Endodermal cell (in vitro differentiated cells): ENCODE results near the gene ARL4D. TPM values are rescaled to one million over a fixed set of nuclear protein-coding genes. Genes with fewer than 3 reads are reported as not detected.
"Not testable (repeated sequence)": the region's sequence is repeated elsewhere in the genome, so short reads cannot be mapped to it uniquely, and the experiment has no call there.

Source experiments
- DNase-seq: peaks from one replicate; pipeline ENCODE4 v3.0.0-alpha.2; 2017
- H3K27ac ChIP-seq: 2 replicates; pipeline ENCODE4 v1.5.1; 2013; ENCODE audit warnings: mild to moderate bottlenecking, low read depth, low read length, moderate library complexity
- H3K27me3 ChIP-seq: 2 replicates; pipeline ENCODE4 v1.6.1; 2013; ENCODE audit warnings: mild to moderate bottlenecking, low read length, moderate library complexity; ENCODE audit not compliant: insufficient read depth, control insufficient read depth, poor library complexity, severe bottlenecking
- H3K36me3 ChIP-seq: 2 replicates; pipeline ENCODE4 v1.7.0; 2013; ENCODE audit warnings: mild to moderate bottlenecking, low read length, moderate library complexity; ENCODE audit not compliant: control insufficient read depth, insufficient read depth
- H3K4me1 ChIP-seq: one replicate; pipeline ENCODE4 v1.7.0; 2013; ENCODE audit warnings: low read length; ENCODE audit not compliant: control insufficient read depth, insufficient read depth
- H3K4me3 ChIP-seq: 2 replicates; pipeline ENCODE4 v1.5.1; 2013; ENCODE audit warnings: mild to moderate bottlenecking, low read length, moderate library complexity
- H3K9ac ChIP-seq: 2 replicates; pipeline ENCODE4 v1.6.1; 2013; ENCODE audit warnings: mild to moderate bottlenecking, low read length, moderate library complexity; ENCODE audit not compliant: poor library complexity, severe bottlenecking; ENCODE audit errors: extremely low read depth
- H3K9me3 ChIP-seq: 2 replicates; pipeline ENCODE4 v1.6.1; 2013; ENCODE audit warnings: mild to moderate bottlenecking, low read length, moderate library complexity; ENCODE audit not compliant: control insufficient read depth
- H3K27ac Mint-ChIP-seq: 2 replicates; pipeline ENCODE4 v1.8.0; 2020; ENCODE audit warnings: mixed read lengths
- H3K27me3 Mint-ChIP-seq: 2 replicates; pipeline ENCODE4 v1.8.0; 2021; ENCODE audit warnings: mild to moderate bottlenecking, mixed read lengths; ENCODE audit not compliant: insufficient read depth
- H3K36me3 Mint-ChIP-seq: 2 replicates; pipeline ENCODE4 v1.8.0; 2020; ENCODE audit warnings: low read depth, mixed read lengths
- H3K4me1 Mint-ChIP-seq: 2 replicates; pipeline ENCODE4 v1.8.0; 2020; ENCODE audit warnings: mixed read lengths
- H3K4me3 Mint-ChIP-seq: 2 replicates; pipeline ENCODE4 v1.8.0; 2020; ENCODE audit warnings: mild to moderate bottlenecking, moderate library complexity, mixed read lengths
- H3K9me3 Mint-ChIP-seq: 2 replicates; pipeline ENCODE4 v1.8.0; 2020; ENCODE audit warnings: mild to moderate bottlenecking, mixed read lengths
- CTCF ChIP-seq: fragments of 200-600 bp; sonication (generic); conservative IDR thresholded peaks from 2 replicates; pipeline ENCODE4 v1.5.0; 2021; ENCODE audit warnings: antibody characterized with exemption, mild to moderate bottlenecking
- WGBS, 2 experiments: methylation state at CpG; one replicate each; pipeline versions ENCODE4 v1.1.5 to v1.1.7; 2013; ENCODE audit warnings: missing lambda C conversion rate in 2 of 2, mixed read lengths in 1 of 2; ENCODE audit not compliant: insufficient coverage in 1 of 2, insufficient read length in 1 of 2; 5-methylcytosine and 5-hydroxymethylcytosine counted together
- total RNA-seq, 2 donors: library from RNA; stranded (reverse); fragmentation: NEBNext Ultra II Directional in 1 of 2; extraction: Animal tissue kit (Norgen Biotek cat#: 25700) in 1 of 2; gene quantifications; 2 replicates in 1 of 2; 3 replicates in 1 of 2; pipeline ENCODE4 v1.2.1, GENCODE V29; 2021

Gene ARL4D
- total RNA-seq, 2 donors from 2014 or later = 129 to 142 TPM

GRCh38 chr17:43373356-43373755 lies 25.4 kb upstream of the ARL4D start:
- Histone ChIP-seq H3K4me1 (no peaks in the 10 kb centered on the region), H3K27ac (peak overlapping the region; percentile 54), H3K27me3 (no peaks in the 10 kb centered on the region), H3K36me3 (no peaks in the 10 kb centered on the region), H3K9ac (no peak overlapping the region), H3K9me3 (no peaks in the 10 kb centered on the region), H3K4me3 (no peak overlapping the region)
- WGBS, 2 experiments = 91 to 100% methylated on average over 3 to 4 of the region's 4 CpGs
- no peak for DNase-seq
- Mint-ChIP-seq H3K9me3 (no peaks in the 10 kb centered on the region), H3K4me1 (peaks cover 11% of the 10 kb centered on the region), H3K27me3 (no peaks in the 10 kb centered on the region), H3K4me3 (no peak overlapping the region), H3K27ac (no peak overlapping the region), H3K36me3 (no peaks in the 10 kb centered on the region)
- TF ChIP-seq CTCF = no peak

- H3K36me3 ChIP-seq, H3K4me1 ChIP-seq, H3K27ac ChIP-seq, H3K4me1 Mint-ChIP-seq, H3K9ac ChIP-seq, H3K27me3 ChIP-seq, H3K4me3 ChIP-seq, H3K4me3 Mint-ChIP-seq, H3K27me3 Mint-ChIP-seq, H3K27ac Mint-ChIP-seq, DNase-seq: not testable (repeated sequence)
- H3K9me3 Mint-ChIP-seq = peaks cover 19% of the 10 kb centered on the region
- 89 to 95% methylated on average over 4 of the region's 4 CpGs for WGBS, 2 experiments
- peaks cover 16% of the 10 kb centered on the region for H3K9me3 ChIP-seq
- H3K36me3 Mint-ChIP-seq = peaks cover 14% of the 10 kb centered on the region
Observed at GRCh38 chr17:43375915-43376314, 22.9 kb upstream of the ARL4D start.

- Mint-ChIP-seq H3K36me3 (peaks cover 14% of the 10 kb centered on the region), H3K9me3 (peaks cover 25% of the 10 kb centered on the region), H3K27ac (no peak overlapping the region), H3K4me3 (no peak overlapping the region), H3K4me1 (no peaks in the 10 kb centered on the region), H3K27me3 (no peaks in the 10 kb centered on the region)
- H3K9ac ChIP-seq = no peak overlapping the region
- no peaks in the 10 kb centered on the region for H3K36me3 ChIP-seq
- no peaks in the 10 kb centered on the region for H3K4me1 ChIP-seq
- H3K27me3 ChIP-seq = no peaks in the 10 kb centered on the region
- H3K27ac ChIP-seq = no peak overlapping the region
- peaks cover 22% of the 10 kb centered on the region for H3K9me3 ChIP-seq
- no peak overlapping the region for H3K4me3 ChIP-seq
- TF ChIP-seq CTCF = no peak
- peak; percentile 73 for DNase-seq
- 77 to 84% methylated on average over 10 to 12 of the region's 12 CpGs for WGBS, 2 experiments
Observed at GRCh38 chr17:43377056-43377810, 21.6 kb upstream of the ARL4D start.
